A549 treated with AZD2906 at 1 μM for 4 hours (cell line): Measurements from ENCODE around the gene ZNF626. TPM values are rescaled to one million over a fixed set of nuclear protein-coding genes. Genes with fewer than 3 reads are reported as not detected.

ENCODE experiments used
- total RNA-seq: library from RNA; stranded (reverse); fragments of 200-300 nt; extraction: Qiagen RNA extraction; gene quantifications from 5 replicates; pipeline ENCODE4 v1.2.3, GENCODE V29; 2022

The ZNF626 gene
- total RNA-seq, result not detected in 5 replicates

GRCh38 chr19:20661150-20661819 is at the start of gene ZNF626:
Gene ZNF626, minus strand, starts transcription at chr19:20661571. Its CDS starts 125 bp downstream, at chr19:20661446.

Other genes starting within 250 kb of the ZNF626 start
- 0.09 TPM in 1 of 5 replicates, not detected in the others for gene ZNF737, start 95.8 kb downstream of the ZNF626 start, total RNA-seq
- gene ZNF66, start 114.7 kb upstream of the ZNF626 start, total RNA-seq, result not detected in 5 replicates